Measurements from ENCODE around the gene GALNT11. TPM values are rescaled to one million over a fixed set of nuclear protein-coding genes. Genes with fewer than 3 reads are reported as not detected.

Gene GALNT11
- total RNA-seq, 3 donors from 2014 or later: 57.1 to 65.7 (median 58.7) TPM

GRCh38 chr7:152095771-152096170, 70.3 kb downstream of the GALNT11 start:
- Histone ChIP-seq H3K4me3 (no peak overlapping the region), H3K4me1 (no peaks in the 10 kb centered on the region), H3K27ac (no peak overlapping the region), H3K9me3 (no peaks in the 10 kb centered on the region), H3K36me3 (no peaks in the 10 kb centered on the region), H3K27me3 (no peaks in the 10 kb centered on the region)
- no peak for TF ChIP-seq POLR2A (IDR thresholded peaks at IDR 0.05)
- no peak for TF ChIP-seq CTCF (IDR thresholded peaks at IDR 0.05)
- no peak for TF ChIP-seq POLR2AphosphoS5 (IDR thresholded peaks at IDR 0.05)
- no peak for DNase-seq (ENCODE audit: low spot score in 2 of 2)
- intact Hi-C loops (cut with DNase I; ENCODE audit: low total_unique reads): no loop called here

- no peak for TF ChIP-seq POLR2AphosphoS5 (IDR thresholded peaks at IDR 0.05)
- TF ChIP-seq POLR2A (IDR thresholded peaks at IDR 0.05): no peak
- TF ChIP-seq CTCF (IDR thresholded peaks at IDR 0.05): no peak
- no peaks in the 10 kb centered on the region for H3K9me3 ChIP-seq
- H3K27me3 ChIP-seq: no peaks in the 10 kb centered on the region
- intact Hi-C loops (cut with DNase I; ENCODE audit: low total_unique reads): no loop called here
- H3K27ac ChIP-seq: no peak overlapping the region
- H3K4me3 ChIP-seq: no peak overlapping the region
- no peaks in the 10 kb centered on the region for H3K36me3 ChIP-seq
- H3K4me1 ChIP-seq: no peaks in the 10 kb centered on the region
- DNase-seq (ENCODE audit: low spot score in 2 of 2): no peak
These were observed 71.9 kb downstream of the GALNT11 start for GRCh38 chr7:152097330-152097729.

GRCh38 chr7:152103066-152103465, 77.6 kb downstream of the GALNT11 start:
- Histone ChIP-seq H3K9me3 (no peaks in the 10 kb centered on the region), H3K4me3 (no peak overlapping the region), H3K36me3 (peaks cover 7% of the 10 kb centered on the region), H3K27ac (no peak overlapping the region), H3K4me1 (no peaks in the 10 kb centered on the region), H3K27me3 (no peaks in the 10 kb centered on the region)
- DNase-seq (ENCODE audit: low spot score in 2 of 2): no peak
- intact Hi-C loops (cut with DNase I; ENCODE audit: low total_unique reads): no loop called here
- TF ChIP-seq POLR2A (IDR thresholded peaks at IDR 0.05): no peak
- no peak for TF ChIP-seq CTCF (IDR thresholded peaks at IDR 0.05)
- TF ChIP-seq POLR2AphosphoS5 (IDR thresholded peaks at IDR 0.05): no peak

GRCh38 chr7:152103691-152104090, 78.2 kb downstream of the GALNT11 start:
- Histone ChIP-seq H3K4me3 (no peak overlapping the region), H3K27me3 (no peaks in the 10 kb centered on the region), H3K9me3 (no peaks in the 10 kb centered on the region), H3K4me1 (no peaks in the 10 kb centered on the region), H3K36me3 (peaks cover 7% of the 10 kb centered on the region), H3K27ac (no peak overlapping the region)
- DNase-seq (ENCODE audit: low spot score in 2 of 2): no peak
- TF ChIP-seq CTCF (IDR thresholded peaks at IDR 0.05): no peak
- TF ChIP-seq POLR2A (IDR thresholded peaks at IDR 0.05): no peak
- TF ChIP-seq POLR2AphosphoS5 (IDR thresholded peaks at IDR 0.05): no peak
- intact Hi-C loops (cut with DNase I; ENCODE audit: low total_unique reads): no loop called here

- peaks cover 7% of the 10 kb centered on the region for H3K36me3 ChIP-seq
- DNase-seq (ENCODE audit: low spot score in 2 of 2): no peak
- H3K4me3 ChIP-seq: no peak overlapping the region
- no peak overlapping the region for H3K27ac ChIP-seq
- H3K27me3 ChIP-seq: no peaks in the 10 kb centered on the region
- intact Hi-C loops (cut with DNase I; ENCODE audit: low total_unique reads): no loop called here
- no peaks in the 10 kb centered on the region for H3K9me3 ChIP-seq
- TF ChIP-seq POLR2AphosphoS5 (IDR thresholded peaks at IDR 0.05) (no peak), POLR2A (IDR thresholded peaks at IDR 0.05) (no peak), CTCF (IDR thresholded peaks at IDR 0.05) (no peak)
- H3K4me1 ChIP-seq: no peaks in the 10 kb centered on the region
These were observed 79.7 kb downstream of the GALNT11 start for GRCh38 chr7:152105205-152105604.

Data from breast epithelium (tissue), 4 donors.